Tongue (tissue), 2 donors: ENCODE results near the gene SESN2. TPM values are rescaled to one million over a fixed set of nuclear protein-coding genes. Genes with fewer than 3 reads are reported as not detected.
A peak's percentile ranks its signal among the peaks of the same experiment; 100 is the strongest.

Experiments
- DNase-seq: peaks from one replicate; pipeline ENCODE4 v3.0.0-alpha.2; 2015
- total RNA-seq: library from RNA; depleted of rRNA; stranded (reverse); fragments of >200 nt; gene quantifications from one replicate; pipeline ENCODE4 v1.2.3, GENCODE V29; 2014

The SESN2 gene
- total RNA-seq, 1 donor from 2014 or later: 2.7 TPM

- DNase-seq: no peak
Measured at GRCh38 chr1:28249866-28250295, 9.4 kb upstream of the SESN2 start.

GRCh38 chr1:28256197-28256827 is 3.0 kb upstream of the SESN2 start:
- no peak for DNase-seq

- no peak for DNase-seq
Measured at GRCh38 chr1:28257736-28258135, 1.6 kb upstream of the SESN2 start.

- DNase-seq: no peak
Measured at GRCh38 chr1:28258628-28259251, 578 bp upstream of the SESN2 start.

GRCh38 chr1:28259934-28260802 is 850 bp downstream of the SESN2 start:
- DNase-seq: peak; percentile 85

GRCh38 chr1:28260803-28261174 is 1.5 kb downstream of the SESN2 start:
- DNase-seq: no peak

GRCh38 chr1:28264897-28265296 is 5.6 kb downstream of the SESN2 start:
- DNase-seq: no peak

GRCh38 chr1:28265577-28265976 is 6.3 kb downstream of the SESN2 start:
- DNase-seq: no peak

- no peak for DNase-seq
Measured at GRCh38 chr1:28266920-28267322, 7.6 kb downstream of the SESN2 start.

- DNase-seq: no peak
Measured at GRCh38 chr1:28267633-28268032, 8.3 kb downstream of the SESN2 start.

GRCh38 chr1:28269529-28269928 is 10.2 kb downstream of the SESN2 start:
- no peak for DNase-seq

- no peak for DNase-seq
Measured at GRCh38 chr1:28272215-28272852, 13.0 kb downstream of the SESN2 start.

- no peak for DNase-seq
Measured at GRCh38 chr1:28273216-28273860, 14.0 kb downstream of the SESN2 start.

- no peak for DNase-seq
Measured at GRCh38 chr1:28278763-28279162, 19.4 kb downstream of the SESN2 start.

- no peak for DNase-seq
Measured at GRCh38 chr1:28279721-28280120, 20.4 kb downstream of the SESN2 start.

GRCh38 chr1:28280501-28280900 is 21.2 kb downstream of the SESN2 start:
- DNase-seq: no peak

- DNase-seq: no peak
Measured at GRCh38 chr1:28280977-28281381, 21.7 kb downstream of the SESN2 start.

GRCh38 chr1:28281608-28282425 is 22.5 kb downstream of the SESN2 start:
- no peak for DNase-seq

GRCh38 chr1:28282426-28283407 is 23.4 kb downstream of the SESN2 start:
- no peak for DNase-seq

GRCh38 chr1:28286111-28286510 is 26.8 kb downstream of the SESN2 start:
- no peak for DNase-seq
